ENCODE data around the gene PITPNC1.
"Not testable (repeated sequence)": the region's sequence is repeated elsewhere in the genome, so short reads cannot be mapped to it uniquely, and the experiment has no call there.

The PITPNC1 gene

DNA sequence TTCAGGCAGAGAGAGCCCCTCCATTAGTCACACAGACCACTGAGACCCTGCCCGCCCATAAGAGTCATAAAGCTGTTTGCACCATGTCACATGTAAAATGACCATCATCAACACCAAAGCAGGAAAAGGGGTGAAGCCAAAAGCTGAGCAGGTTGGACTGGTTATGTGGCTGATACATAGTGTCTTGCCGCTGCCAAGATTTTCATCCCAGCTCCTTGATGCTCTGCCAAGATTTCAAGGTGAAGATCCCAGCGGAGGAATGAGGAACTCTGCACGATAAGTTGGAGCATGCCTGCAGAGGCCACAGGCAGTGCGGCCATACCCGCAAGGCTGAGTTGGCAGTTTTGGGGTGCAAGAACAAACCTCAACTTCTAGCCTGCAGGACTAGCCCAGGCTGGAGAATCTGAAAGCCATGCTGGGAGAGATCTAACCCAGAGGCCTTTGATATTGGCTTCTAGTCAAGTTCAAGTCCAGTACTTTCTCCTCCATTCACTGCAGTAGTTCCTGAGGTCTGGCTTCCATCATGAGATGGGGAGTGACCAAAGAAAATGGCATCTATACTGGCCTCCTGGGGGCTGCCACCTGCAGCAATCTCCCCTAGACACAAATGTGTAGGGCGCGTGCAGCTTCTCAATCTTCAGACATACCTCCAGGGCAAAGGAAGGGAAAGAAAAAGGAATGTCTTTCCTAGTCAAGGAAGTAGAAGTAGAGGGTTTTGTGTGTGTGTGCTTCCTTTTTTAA is 261.0 kb downstream of the PITPNC1 start:
- ATAC-seq, result no peak
- H3K4me1 Mint-ChIP-seq, result no peaks in the 10 kb centered on the region
- H3K27ac Mint-ChIP-seq, result no peak overlapping the region
- no peak for DNase-seq
- no peaks in the 10 kb centered on the region for H3K27me3 Mint-ChIP-seq
- H3K9me3 Mint-ChIP-seq, result no peaks in the 10 kb centered on the region
- no peak overlapping the region for H3K4me3 Mint-ChIP-seq
- peaks cover 2% of the 10 kb centered on the region for H3K36me3 Mint-ChIP-seq (ENCODE audit: low read depth)

DNA sequence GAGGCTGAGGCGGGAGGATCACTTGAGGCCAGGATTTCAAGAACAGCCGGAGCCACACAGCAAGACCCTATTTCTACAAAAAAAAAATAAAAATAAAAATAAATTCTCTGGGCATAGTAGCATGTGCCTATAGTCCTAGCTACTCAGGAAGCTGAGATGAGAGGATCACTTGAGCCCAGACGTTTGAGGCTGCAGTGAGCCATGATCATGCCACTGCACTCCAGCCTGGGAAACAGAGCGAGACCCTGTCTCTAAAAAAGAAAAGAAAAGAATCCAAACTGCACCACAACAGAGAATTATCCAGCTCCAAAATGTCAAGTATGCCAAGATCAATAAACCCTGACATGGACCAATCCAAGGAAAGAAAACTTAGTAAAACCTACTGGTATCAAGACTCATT is 261.8 kb downstream of the PITPNC1 start:
- Mint-ChIP-seq H3K27ac (no peak overlapping the region), H3K4me1 (no peaks in the 10 kb centered on the region)

DNA sequence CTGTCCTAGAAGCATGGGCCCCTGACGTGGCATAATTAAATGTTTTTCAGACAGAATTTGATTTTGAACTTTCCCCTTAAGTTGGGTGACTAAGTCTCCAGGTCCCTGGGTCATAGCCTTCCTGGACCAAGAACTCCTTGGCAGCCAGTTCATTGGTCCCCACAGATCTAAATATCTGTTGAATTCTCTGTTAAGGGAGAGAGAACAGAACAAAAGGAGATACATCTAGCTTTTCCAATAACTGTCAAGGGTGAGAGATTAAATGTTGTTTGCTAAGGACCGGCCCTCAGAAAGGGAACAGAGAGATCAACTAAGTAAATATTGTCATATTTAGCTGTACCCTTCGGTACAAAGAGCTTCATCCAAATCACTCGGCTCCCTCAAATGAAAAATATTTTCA is 262.5 kb downstream of the PITPNC1 start:
- Mint-ChIP-seq H3K27ac (no peak overlapping the region), H3K36me3 (ENCODE audit: low read depth) (peaks cover 3% of the 10 kb centered on the region), H3K4me1 (no peaks in the 10 kb centered on the region), H3K4me3 (no peak overlapping the region), H3K9me3 (no peaks in the 10 kb centered on the region), H3K27me3 (no peaks in the 10 kb centered on the region)
- ATAC-seq (no peak), DNase-seq (no peak)

More for the DNA sequence above, 261.8 kb downstream of the PITPNC1 start:
- DNase-seq (no peak), ATAC-seq (no peak)
- Mint-ChIP-seq H3K27me3 (no peaks in the 10 kb centered on the region), H3K36me3 (ENCODE audit: low read depth) (peaks cover 2% of the 10 kb centered on the region), H3K9me3 (no peaks in the 10 kb centered on the region), H3K4me3 (no peak overlapping the region)

DNA sequence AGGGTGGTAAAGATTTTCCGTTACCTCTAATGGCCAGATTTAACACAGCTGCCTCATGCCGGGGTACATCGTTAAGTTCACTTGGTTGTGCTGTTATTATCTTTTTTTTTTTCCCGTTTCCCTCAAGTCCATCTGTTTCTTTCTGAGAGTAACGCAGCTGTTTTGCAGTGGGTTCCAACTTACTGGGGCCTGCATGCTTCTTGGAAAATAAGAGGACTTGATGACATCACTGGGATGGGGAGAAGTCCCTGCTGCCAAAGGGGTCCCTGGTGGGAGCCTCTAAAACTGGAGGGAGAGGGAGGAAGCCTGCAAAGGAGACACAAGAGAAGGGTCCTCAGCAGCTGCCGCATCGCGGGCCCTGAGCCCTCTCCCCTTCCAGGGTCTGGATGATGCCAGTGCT is 262.9 kb downstream of the PITPNC1 start:
- Mint-ChIP-seq H3K4me3 (no peak overlapping the region), H3K27ac (no peak overlapping the region), H3K9me3 (no peaks in the 10 kb centered on the region), H3K27me3 (no peaks in the 10 kb centered on the region), H3K4me1 (no peaks in the 10 kb centered on the region), H3K36me3 (ENCODE audit: low read depth) (peaks cover 3% of the 10 kb centered on the region)
- DNase-seq, result no peak
- ATAC-seq, result no peak

DNA sequence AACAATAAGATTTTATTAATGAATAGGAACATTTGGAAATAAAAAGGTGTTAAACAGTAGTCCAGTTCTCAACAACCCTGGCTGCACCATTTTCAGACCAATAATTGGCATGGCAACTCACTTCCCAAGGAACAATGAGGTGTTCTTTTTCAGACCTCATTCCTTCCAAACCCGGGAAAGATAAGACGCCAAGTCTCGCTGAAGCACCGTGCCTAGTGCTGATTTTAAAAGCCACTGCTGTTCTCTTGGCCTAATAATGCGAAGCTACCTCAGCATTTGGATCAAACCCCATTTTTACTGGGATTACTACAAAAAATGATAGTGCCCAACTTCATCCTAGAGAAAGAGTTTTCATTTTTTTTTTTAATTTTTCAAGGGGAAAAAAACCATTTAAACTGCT is 265.4 kb downstream of the PITPNC1 start:
- H3K36me3 Mint-ChIP-seq (ENCODE audit: low read depth), result peaks cover 1% of the 10 kb centered on the region
- no peak for ATAC-seq
- H3K9me3 Mint-ChIP-seq, result no peaks in the 10 kb centered on the region
- H3K27ac Mint-ChIP-seq, result no peak overlapping the region
- no peaks in the 10 kb centered on the region for H3K27me3 Mint-ChIP-seq
- H3K4me3 Mint-ChIP-seq, result no peak overlapping the region
- H3K4me1 Mint-ChIP-seq, result peaks cover under 1% of the 10 kb centered on the region
- no peak for DNase-seq

DNA sequence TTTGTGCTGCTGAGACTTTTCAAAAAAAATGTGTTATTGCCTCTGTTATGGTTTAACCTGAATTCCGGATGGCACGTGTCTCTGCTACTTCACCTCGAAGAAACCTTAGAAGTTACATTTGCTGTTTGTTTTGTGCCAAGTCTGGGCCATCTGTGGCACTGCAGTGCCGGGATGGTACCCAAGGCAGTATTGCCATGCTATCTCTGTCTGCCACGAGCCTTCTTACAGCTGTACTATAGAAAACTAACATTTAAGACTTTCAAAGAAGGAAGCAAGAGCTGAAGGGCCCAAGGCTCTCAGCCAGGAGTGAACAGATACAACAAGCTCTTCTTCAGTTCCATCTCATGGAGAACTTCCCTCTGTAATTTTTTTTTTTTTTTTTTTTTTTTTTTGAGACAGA is 267.0 kb downstream of the PITPNC1 start:
- no peak for ATAC-seq
- H3K36me3 Mint-ChIP-seq (ENCODE audit: low read depth), result peaks cover 1% of the 10 kb centered on the region
- H3K27ac Mint-ChIP-seq, result no peak overlapping the region
- DNase-seq, result no peak
- no peaks in the 10 kb centered on the region for H3K9me3 Mint-ChIP-seq
- peaks cover 6% of the 10 kb centered on the region for H3K4me1 Mint-ChIP-seq
- no peak overlapping the region for H3K4me3 Mint-ChIP-seq
- no peaks in the 10 kb centered on the region for H3K27me3 Mint-ChIP-seq

DNA sequence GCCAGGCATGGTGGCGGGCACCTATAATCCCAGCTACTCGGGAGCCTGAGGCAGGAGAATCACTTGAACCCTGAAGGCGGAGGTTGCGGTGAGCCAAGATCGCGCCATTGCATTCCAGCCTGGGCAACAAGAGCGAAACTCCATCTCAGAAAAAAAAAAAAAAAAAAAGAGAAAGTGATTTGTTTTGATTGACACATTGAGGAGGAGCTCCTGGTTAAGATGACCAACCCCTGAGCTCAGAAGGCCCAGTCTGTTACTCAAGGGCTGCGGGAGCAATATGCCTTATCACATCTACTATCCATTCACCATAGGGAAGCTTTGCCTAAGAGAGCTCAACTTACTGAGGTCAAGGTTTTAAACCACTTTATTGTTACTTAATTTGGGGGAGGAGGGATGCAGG is 268.1 kb downstream of the PITPNC1 start:
- not testable (repeated sequence) for ATAC-seq, H3K27ac Mint-ChIP-seq

DNA sequence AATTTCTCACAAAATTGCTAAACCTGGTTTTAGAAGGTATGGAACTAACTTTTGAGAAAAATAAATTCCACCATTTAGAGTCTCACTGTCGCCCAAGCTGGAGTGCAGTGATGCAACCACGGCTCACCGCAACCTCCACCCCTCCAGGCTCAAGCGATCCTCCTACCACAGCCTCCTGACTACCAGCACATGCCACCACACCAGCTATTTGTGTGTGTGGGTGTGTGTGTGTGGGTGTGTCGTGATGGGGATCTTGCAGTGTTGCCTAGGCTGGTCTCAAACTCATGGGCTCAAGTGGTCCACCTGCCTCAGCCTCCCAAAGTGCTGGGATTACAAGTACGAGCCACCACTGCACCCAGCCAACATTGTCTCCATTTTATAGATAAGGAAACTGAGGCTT is 269.4 kb downstream of the PITPNC1 start:
- Mint-ChIP-seq H3K27ac (no peak overlapping the region), H3K4me1 (peaks cover 13% of the 10 kb centered on the region)

More for the DNA sequence above, 268.1 kb downstream of the PITPNC1 start:
- H3K4me3 Mint-ChIP-seq; DNase-seq; H3K27me3 Mint-ChIP-seq; H3K36me3 Mint-ChIP-seq (ENCODE audit: low read depth); H3K9me3 Mint-ChIP-seq; H3K4me1 Mint-ChIP-seq: not testable (repeated sequence)

DNA sequence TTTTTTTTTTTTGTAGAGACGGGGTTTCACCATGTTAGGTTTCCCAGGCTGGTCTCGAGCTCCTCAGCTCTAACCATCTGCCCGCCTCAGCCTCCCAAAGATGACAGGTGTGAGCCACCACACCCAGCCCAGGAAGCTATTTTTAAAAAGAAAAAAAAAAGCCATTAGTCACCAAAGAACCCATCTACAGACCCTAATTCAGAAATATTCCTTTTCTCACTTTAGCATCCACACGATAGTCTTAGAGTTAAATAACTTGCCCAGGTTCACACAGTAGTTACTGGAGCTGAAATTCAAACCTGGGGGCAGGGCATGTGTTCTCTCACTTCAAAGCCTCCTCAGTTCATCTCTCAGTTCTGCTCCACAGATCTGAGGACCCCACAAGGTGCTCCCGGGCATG is 270.4 kb downstream of the PITPNC1 start:
- Mint-ChIP-seq H3K4me1 (peaks cover 13% of the 10 kb centered on the region), H3K36me3 (ENCODE audit: low read depth) (peaks cover 1% of the 10 kb centered on the region), H3K27ac (peak overlapping the region; percentile 9), H3K27me3 (no peaks in the 10 kb centered on the region), H3K4me3 (no peak overlapping the region), H3K9me3 (no peaks in the 10 kb centered on the region)
- DNase-seq, result no peak
- ATAC-seq, result no peak

More for the DNA sequence above, 269.4 kb downstream of the PITPNC1 start:
- no peak overlapping the region for H3K4me3 Mint-ChIP-seq
- no peak for DNase-seq
- ATAC-seq, result no peak
- peaks cover 1% of the 10 kb centered on the region for H3K36me3 Mint-ChIP-seq (ENCODE audit: low read depth)
- H3K9me3 Mint-ChIP-seq, result no peaks in the 10 kb centered on the region
- no peaks in the 10 kb centered on the region for H3K27me3 Mint-ChIP-seq

DNA sequence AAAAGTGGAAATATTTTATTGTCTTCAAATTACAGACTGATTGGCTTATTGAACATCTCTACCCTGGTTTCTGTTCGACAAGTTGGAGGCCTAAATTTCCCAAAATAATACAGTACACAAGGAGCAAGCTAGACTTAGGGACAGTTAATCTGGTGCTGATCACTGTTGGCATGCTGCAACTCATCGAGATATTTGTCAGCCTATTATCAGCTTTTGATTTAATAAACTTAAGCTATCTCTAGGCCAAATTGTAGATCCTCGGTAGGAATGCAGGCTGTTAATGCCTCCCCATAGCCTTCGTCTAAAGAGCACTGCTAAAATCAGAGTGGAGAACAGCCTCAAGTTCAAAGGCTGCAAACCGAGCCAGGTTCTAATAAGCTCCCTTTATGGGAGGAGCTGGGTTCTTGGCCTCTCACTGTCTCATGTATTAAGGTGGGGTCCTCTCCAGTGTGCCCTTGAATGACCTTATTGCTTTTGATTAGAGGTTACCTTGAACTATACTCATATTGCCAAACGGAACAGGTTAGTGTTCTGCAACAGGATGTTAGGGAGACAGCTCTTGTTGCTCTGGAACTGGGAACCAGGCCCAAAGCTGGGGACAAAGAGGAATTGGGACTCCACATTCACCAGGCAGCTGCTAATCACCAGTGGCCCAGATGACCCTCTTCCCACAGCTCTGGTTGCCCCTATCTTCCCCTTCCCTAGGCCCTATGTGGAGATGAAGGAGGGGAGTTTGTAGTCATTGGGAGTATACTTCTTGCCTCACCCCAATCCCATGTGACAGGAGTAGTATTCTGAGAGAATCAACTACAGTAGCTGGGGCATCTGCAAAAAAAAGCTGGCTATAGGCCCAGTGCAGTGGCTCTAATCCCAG is 271.2 kb downstream of the PITPNC1 start:
- peaks cover 13% of the 10 kb centered on the region for H3K4me1 Mint-ChIP-seq
- DNase-seq (no peak), ATAC-seq (no peak)
- peak overlapping the region; percentile 9 for H3K27ac Mint-ChIP-seq
- no peaks in the 10 kb centered on the region for H3K9me3 Mint-ChIP-seq
- peaks cover 4% of the 10 kb centered on the region for H3K36me3 Mint-ChIP-seq (ENCODE audit: low read depth)
- H3K27me3 Mint-ChIP-seq, result no peaks in the 10 kb centered on the region
- no peak overlapping the region for H3K4me3 Mint-ChIP-seq

DNA sequence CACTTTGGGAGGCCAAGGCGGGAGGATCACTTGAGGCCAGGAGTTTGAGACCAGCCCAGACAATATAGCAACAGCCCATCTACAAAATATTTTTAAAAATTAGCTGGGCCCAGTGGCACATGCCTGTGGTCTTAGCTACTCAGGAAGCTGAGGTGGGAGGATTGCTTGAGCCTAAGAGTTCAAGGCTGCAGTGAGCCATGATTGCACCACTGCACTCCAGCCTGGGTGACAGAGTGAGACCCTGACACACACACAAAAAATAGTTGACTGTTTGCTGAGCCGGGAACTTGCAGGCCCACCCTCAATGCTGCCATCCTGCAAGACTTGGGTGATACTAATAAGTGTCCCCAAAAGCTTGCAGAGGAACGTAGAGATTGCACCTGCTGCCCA is 271.8 kb downstream of the PITPNC1 start:
- ATAC-seq; DNase-seq; H3K27me3 Mint-ChIP-seq; H3K36me3 Mint-ChIP-seq (ENCODE audit: low read depth); H3K4me3 Mint-ChIP-seq; H3K27ac Mint-ChIP-seq; H3K9me3 Mint-ChIP-seq: not testable (repeated sequence)
- H3K4me1 Mint-ChIP-seq, result peaks cover 13% of the 10 kb centered on the region

DNA sequence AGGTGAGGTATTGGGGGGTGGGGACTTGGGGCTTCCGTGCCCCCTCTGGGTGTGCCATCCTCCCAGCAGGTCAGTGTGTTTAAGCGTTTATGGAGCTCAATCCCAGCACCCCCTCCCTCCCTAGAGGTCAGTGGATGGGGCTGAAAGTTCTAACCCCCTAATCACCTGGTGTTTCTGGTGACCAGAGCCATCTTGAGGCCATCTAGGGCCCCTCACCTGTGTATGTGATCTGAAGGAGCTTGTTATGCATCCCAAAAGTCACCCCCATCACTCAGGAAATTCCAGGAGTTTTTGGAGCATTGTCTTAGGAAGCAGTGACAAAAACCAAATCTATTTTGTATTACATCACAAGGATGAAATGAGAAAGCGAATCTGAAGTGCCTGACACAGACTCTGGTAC is 272.8 kb downstream of the PITPNC1 start:
- no peaks in the 10 kb centered on the region for H3K27me3 Mint-ChIP-seq
- peaks cover 13% of the 10 kb centered on the region for H3K4me1 Mint-ChIP-seq
- peaks cover 7% of the 10 kb centered on the region for H3K36me3 Mint-ChIP-seq (ENCODE audit: low read depth)
- DNase-seq (no peak), ATAC-seq (no peak)
- no peak overlapping the region for H3K4me3 Mint-ChIP-seq
- H3K9me3 Mint-ChIP-seq, result no peaks in the 10 kb centered on the region
- no peak overlapping the region for H3K27ac Mint-ChIP-seq

DNA sequence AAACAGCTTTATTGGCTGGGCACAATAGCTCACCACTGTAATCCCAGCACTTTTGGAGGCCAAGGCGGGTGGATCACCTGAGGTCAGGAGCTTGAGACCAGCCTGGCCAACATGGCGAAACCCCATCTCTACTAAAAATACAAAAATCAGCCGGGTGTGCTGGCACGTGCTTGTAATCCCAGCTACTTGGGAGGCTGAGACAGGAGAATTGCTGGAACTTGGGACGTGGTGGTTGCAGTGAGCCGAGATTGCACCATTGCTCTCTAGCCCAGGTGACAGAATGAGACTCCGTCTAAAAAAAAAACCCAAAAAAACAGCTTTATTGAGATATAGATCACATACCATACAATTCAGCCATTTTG is 274.1 kb downstream of the PITPNC1 start:
- DNase-seq; H3K4me3 Mint-ChIP-seq; H3K9me3 Mint-ChIP-seq; H3K27me3 Mint-ChIP-seq; ATAC-seq; H3K36me3 Mint-ChIP-seq (ENCODE audit: low read depth); H3K27ac Mint-ChIP-seq: not testable (repeated sequence)
- peaks cover 15% of the 10 kb centered on the region for H3K4me1 Mint-ChIP-seq

DNA sequence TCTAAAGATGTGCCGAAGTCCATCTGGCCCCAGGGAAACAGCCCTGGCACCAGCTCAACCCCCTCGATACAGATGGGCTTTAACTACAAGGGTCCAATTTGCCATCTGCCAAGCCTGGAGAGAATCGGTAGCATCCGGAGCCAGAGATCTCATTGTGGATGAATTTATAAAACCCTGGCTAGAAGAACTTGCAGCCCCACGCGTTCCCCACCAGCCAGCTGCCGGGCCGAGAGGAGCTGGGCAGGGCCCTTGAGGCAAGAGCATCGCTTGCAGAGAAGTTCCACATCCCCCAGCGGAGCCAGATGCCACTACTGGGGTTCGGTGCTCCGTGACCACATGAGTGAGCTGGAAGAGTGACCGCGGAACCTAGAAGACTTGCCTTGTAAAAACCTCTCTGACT is 275.4 kb downstream of the PITPNC1 start:
- peaks cover 14% of the 10 kb centered on the region for H3K4me1 Mint-ChIP-seq
- H3K27me3 Mint-ChIP-seq, result no peaks in the 10 kb centered on the region
- H3K4me3 Mint-ChIP-seq, result no peak overlapping the region
- no peaks in the 10 kb centered on the region for H3K9me3 Mint-ChIP-seq
- ATAC-seq (no peak), DNase-seq (no peak)
- peaks cover 14% of the 10 kb centered on the region for H3K36me3 Mint-ChIP-seq (ENCODE audit: low read depth)
- H3K27ac Mint-ChIP-seq, result no peak overlapping the region

DNA sequence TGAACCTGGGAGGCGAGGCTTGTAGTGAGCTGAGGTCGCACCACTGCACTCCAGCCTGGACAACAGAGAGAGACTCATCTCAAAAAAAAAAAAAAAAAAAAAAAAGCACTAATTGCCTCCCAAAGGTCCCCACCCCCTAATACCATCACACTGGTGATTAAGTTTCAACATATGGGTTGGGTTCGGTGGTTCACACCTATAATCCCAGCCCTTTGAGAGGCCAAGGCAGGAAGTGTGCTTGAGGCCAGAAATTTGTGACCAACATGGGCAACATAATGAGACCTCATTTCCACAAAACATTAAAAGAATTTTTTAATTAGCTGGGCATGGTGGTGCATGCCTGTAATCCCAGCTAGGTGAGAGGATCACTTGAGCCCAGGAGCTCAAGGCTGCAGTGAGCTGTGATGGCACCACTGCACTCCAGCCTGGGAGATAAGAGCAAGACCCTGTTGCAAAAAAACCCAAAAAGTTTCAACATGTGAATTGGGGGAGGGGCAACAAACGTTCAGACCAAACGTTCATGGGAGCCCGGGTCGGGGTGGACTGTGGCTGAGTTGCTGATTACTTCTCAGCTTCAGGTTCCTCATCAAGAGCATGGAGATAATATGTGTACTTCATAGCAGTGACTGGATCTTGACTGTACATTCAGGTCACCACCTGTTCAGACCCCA is 278.5 kb downstream of the PITPNC1 start:
- Mint-ChIP-seq H3K27me3 (no peaks in the 10 kb centered on the region), H3K9me3 (peaks cover 19% of the 10 kb centered on the region), H3K36me3 (ENCODE audit: low read depth) (peaks cover 32% of the 10 kb centered on the region), H3K4me1 (peaks cover 3% of the 10 kb centered on the region), H3K27ac (no peak overlapping the region), H3K4me3 (no peak overlapping the region)
- ATAC-seq, result no peak
- no peak for DNase-seq

All from activated naive CD8-positive, alpha-beta T cell treated with anti-CD3 and anti-CD28 coated beads, Interleukin-2, amount 50 U/mL, for 24 hours (primary cell).